Testis (tissue), 3 donors: ENCODE results near the gene APOLD1. TPM values are rescaled to one million over a fixed set of nuclear protein-coding genes. Genes with fewer than 3 reads are reported as not detected.

ENCODE experiments used
- DNase-seq: peaks from one replicate; pipeline ENCODE4 v3.0.0-alpha.2; 2019
- H3K27ac ChIP-seq, 2 donors: fragments of 200-600 bp; sonication (generic); one replicate each; pipeline ENCODE4 v1.5.1; 2019
- H3K27me3 ChIP-seq: fragments of 200-600 bp; sonication (generic); one replicate; pipeline ENCODE4 v1.5.1; 2019
- H3K36me3 ChIP-seq: fragments of 200-600 bp; sonication (generic); one replicate; pipeline ENCODE4 v1.5.1; 2017; ENCODE audit warnings: low read depth; ENCODE audit errors: missing control alignments
- H3K4me1 ChIP-seq: fragments of 200-600 bp; sonication (generic); one replicate; pipeline ENCODE4 v1.5.1; 2019
- H3K4me3 ChIP-seq, 2 donors: fragments of 200-600 bp; sonication (generic); one replicate each; pipeline ENCODE4 v1.5.1; 2017 to 2019
- H3K9me3 ChIP-seq: fragments of 200-600 bp; sonication (generic); one replicate; pipeline ENCODE4 v1.5.1; 2017
- POLR2A ChIP-seq: fragments of 450-650 bp; IDR thresholded peaks from one replicate; pipeline ENCODE4 v1.6.1; 2017; ENCODE audit warnings: antibody characterized with exemption, mild to moderate bottlenecking, moderate library complexity
- WGBS, 2 donors: methylation state at CpG; one replicate each; pipeline ENCODE4 v1.1.5; 2018; 5-methylcytosine and 5-hydroxymethylcytosine counted together
- intact Hi-C: fragments of 100-400 bp; cut with DNase I; formaldehyde crosslinking; loops from one replicate; pipeline ENCODE4 v1.15.1; 2023; ENCODE audit warnings: low total_unique reads
- polyA plus RNA-seq: library from polyadenylated mRNA; stranded (reverse); fragments of 350-450 nt; fragmentation: Illumina TruSeq; extraction: RNeasy Lipid Tissue Mini Kit (QIAGEN cat#74804); gene quantifications from one replicate; pipeline ENCODE4 v1.2.3, GENCODE V29; 2014; ENCODE audit warnings: low read depth, low replicate concordance; ENCODE audit not compliant: insufficient read depth
- total RNA-seq, 2 donors: library from RNA; depleted of rRNA; stranded (reverse); fragments of >200 nt; gene quantifications; one replicate each; pipeline ENCODE4 v1.2.3, GENCODE V29; 2016
- TF ChIP-seq, protein P1 (sequence below), 3 experiments: fragments of 450-650 bp in 2 of 3; fragments of 200-600 bp in 1 of 3; sonication (generic) in 1 of 3; IDR thresholded peaks; one replicate each; pipeline ENCODE4 v1.5.1; 2016 to 2019; ENCODE audit warnings: antibody characterized with exemption in 3 of 3, mild to moderate bottlenecking in 2 of 3, moderate library complexity in 1 of 3

Gene APOLD1
- total and polyA plus RNA-seq, 3 donors from 2014 or later, result 8.2 to 9.7 (median 9.2) TPM

DNA sequence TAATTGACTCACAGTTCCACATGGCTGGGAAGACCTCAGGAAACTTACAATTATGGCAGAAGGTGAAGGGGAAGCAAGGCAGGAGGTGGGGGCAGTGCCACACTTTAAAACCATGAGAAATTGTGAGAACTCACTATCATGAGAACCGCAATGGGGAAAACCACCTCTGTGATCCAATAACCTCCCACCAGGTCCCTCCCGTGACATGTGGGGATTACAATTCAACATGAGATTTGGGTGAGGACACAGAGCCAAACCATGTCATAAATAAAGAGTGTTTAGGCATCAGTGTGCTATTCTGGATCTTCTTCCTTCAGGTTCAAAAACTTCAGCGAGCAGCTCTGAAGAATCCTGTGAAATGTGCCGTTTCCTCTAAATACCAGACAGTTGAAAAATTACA, 37.4 kb downstream of the APOLD1 start:
- H3K27me3 ChIP-seq, result no peaks in the 10 kb centered on the region
- peaks cover 9% of the 10 kb centered on the region for H3K4me1 ChIP-seq
- no peaks in the 10 kb centered on the region for H3K9me3 ChIP-seq
- H3K27ac ChIP-seq, result no peak overlapping the region
- no peak overlapping the region for H3K4me3 ChIP-seq
- H3K36me3 ChIP-seq, result no peaks in the 10 kb centered on the region
- intact Hi-C loops, result no loop called here
- DNase-seq, result no peak
- WGBS, 2 donors, result 92 to 93% methylated on average over 4 of the region's 4 CpGs
- TF ChIP-seq, protein P1, sequence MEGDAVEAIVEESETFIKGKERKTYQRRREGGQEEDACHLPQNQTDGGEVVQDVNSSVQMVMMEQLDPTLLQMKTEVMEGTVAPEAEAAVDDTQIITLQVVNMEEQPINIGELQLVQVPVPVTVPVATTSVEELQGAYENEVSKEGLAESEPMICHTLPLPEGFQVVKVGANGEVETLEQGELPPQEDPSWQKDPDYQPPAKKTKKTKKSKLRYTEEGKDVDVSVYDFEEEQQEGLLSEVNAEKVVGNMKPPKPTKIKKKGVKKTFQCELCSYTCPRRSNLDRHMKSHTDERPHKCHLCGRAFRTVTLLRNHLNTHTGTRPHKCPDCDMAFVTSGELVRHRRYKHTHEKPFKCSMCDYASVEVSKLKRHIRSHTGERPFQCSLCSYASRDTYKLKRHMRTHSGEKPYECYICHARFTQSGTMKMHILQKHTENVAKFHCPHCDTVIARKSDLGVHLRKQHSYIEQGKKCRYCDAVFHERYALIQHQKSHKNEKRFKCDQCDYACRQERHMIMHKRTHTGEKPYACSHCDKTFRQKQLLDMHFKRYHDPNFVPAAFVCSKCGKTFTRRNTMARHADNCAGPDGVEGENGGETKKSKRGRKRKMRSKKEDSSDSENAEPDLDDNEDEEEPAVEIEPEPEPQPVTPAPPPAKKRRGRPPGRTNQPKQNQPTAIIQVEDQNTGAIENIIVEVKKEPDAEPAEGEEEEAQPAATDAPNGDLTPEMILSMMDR (IDR thresholded peaks at IDR 0.05), result no peak
- TF ChIP-seq POLR2A, result no peak

DNA sequence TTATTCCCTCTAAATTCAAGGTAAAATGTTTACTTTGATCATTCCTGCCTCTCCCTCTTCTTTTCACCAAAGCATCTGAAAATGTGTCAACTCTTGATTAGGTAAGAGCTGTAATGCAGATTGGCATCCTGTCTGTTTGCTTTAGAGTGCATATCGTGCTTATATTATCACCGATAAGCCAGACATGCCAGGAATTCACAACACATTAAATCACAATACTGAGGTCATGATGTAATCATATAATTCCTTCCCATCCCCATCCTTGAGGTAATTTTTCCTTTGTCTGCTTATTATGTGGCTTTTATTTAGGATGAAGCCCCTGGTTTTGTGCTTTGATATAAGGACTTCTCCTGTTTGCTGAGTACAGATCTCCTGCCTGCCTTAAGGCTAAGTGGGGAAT, 37.8 kb downstream of the APOLD1 start:
- no peaks in the 10 kb centered on the region for H3K27me3 ChIP-seq
- no peak for DNase-seq
- no peak overlapping the region for H3K27ac ChIP-seq
- H3K9me3 ChIP-seq, result no peaks in the 10 kb centered on the region
- WGBS, 2 donors, result 49 to 51% methylated on average over 2 of the region's 2 CpGs
- H3K4me1 ChIP-seq, result peaks cover 9% of the 10 kb centered on the region
- intact Hi-C loops, result no loop called here
- no peaks in the 10 kb centered on the region for H3K36me3 ChIP-seq
- no peak overlapping the region for H3K4me3 ChIP-seq
- TF ChIP-seq, protein P1 (IDR thresholded peaks at IDR 0.05), result no peak
- no peak for TF ChIP-seq POLR2A

- H3K27ac ChIP-seq, result no peak overlapping the region
- H3K9me3 ChIP-seq, result no peaks in the 10 kb centered on the region
- H3K36me3 ChIP-seq, result no peaks in the 10 kb centered on the region
- H3K27me3 ChIP-seq, result no peaks in the 10 kb centered on the region
- no peak for TF ChIP-seq POLR2A
- TF ChIP-seq, protein P1 (IDR thresholded peaks at IDR 0.05), result no peak
- DNase-seq, result no peak
- H3K4me3 ChIP-seq, result no peak overlapping the region
- intact Hi-C loops, result no loop called here
- peaks cover 9% of the 10 kb centered on the region for H3K4me1 ChIP-seq
- WGBS, 2 donors, result 93 to 97% methylated on average over 5 of the region's 5 CpGs
These were observed 38.4 kb downstream of the APOLD1 start for GRCh38 chr12:12823811-12824210.

- 86 to 91% methylated on average over 7 of the region's 7 CpGs for WGBS, 2 donors
- Histone ChIP-seq H3K4me3 (no peak overlapping the region), H3K4me1 (no peaks in the 10 kb centered on the region), H3K9me3 (no peaks in the 10 kb centered on the region), H3K27ac (no peak overlapping the region), H3K27me3 (no peaks in the 10 kb centered on the region), H3K36me3 (no peaks in the 10 kb centered on the region)
- DNase-seq, result no peak
- TF ChIP-seq, protein P1 (IDR thresholded peaks at IDR 0.05), result no peak
- no peak for TF ChIP-seq POLR2A
- intact Hi-C loops, result no loop called here
These were observed 50.1 kb downstream of the APOLD1 start for GRCh38 chr12:12835378-12836146.

DNA sequence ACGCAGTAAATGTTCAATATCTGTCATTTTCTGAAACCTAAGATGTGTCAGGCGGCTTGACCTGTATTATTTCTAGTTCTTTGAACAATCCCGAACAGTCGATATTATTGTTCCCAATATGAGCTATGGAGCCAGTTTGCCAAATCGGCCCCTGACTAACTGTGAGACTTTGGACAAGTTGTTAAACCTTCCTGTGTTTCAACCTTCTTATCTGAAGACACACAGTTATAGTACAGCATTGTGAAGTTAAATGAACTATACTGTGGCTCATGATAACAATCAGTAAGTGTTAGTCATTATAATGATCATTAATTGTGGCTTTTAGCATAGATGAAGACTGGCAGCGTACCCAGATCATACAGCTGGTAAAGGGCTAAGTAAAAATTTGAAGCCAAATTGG, 51.1 kb downstream of the APOLD1 start:
- Histone ChIP-seq H3K4me3 (no peak overlapping the region), H3K4me1 (no peaks in the 10 kb centered on the region), H3K27me3 (no peaks in the 10 kb centered on the region), H3K9me3 (no peaks in the 10 kb centered on the region), H3K36me3 (no peaks in the 10 kb centered on the region), H3K27ac (no peak overlapping the region)
- intact Hi-C loops, result no loop called here
- no peak for DNase-seq
- no peak for TF ChIP-seq POLR2A
- TF ChIP-seq, protein P1 (IDR thresholded peaks at IDR 0.05), result no peak
- 83 to 88% methylated on average over 6 of the region's 6 CpGs for WGBS, 2 donors
